ENCODE measurements around the gene GLIPR1L2.

GRCh38 chr12:75474116-75474515 lies 83.2 kb downstream of the GLIPR1L2 start:
- no peak for TF ChIP-seq ETS1 (IDR thresholded peaks at IDR 0.05)
- no peak for TF ChIP-seq CTCF (conservative IDR thresholded peaks at IDR 0.05; ENCODE audit: low read depth in 2 of 2)
- no peak for TF ChIP-seq EZH2 (IDR thresholded peaks at IDR 0.05; ENCODE audit: low read depth, unreplicated experiment)
- no peak for TF ChIP-seq POLR2AphosphoS5 (IDR thresholded peaks at IDR 0.05; ENCODE audit: low read depth)
- no peak for TF ChIP-seq JUNB (IDR thresholded peaks at IDR 0.05; ENCODE audit: unreplicated experiment)
- TF ChIP-seq CREB1 (CRISPR knock-in tag; IDR thresholded peaks at IDR 0.05; ENCODE audit: low read depth), result no peak

Data from GM23338 (cell line).